NCI-H1436 (cell line): Measurements from ENCODE around the gene PRR15L.
A peak's percentile ranks its signal among the peaks of the same experiment; 100 is the strongest.
"Not testable (repeated sequence)": the region's sequence is repeated elsewhere in the genome, so short reads cannot be mapped to it uniquely, and the experiment has no call there.

Experiments
- DNase-seq: peaks from one replicate; lab custom pipeline; 2025; lab: John Stamatoyannopoulos, UW

Gene PRR15L

GRCh38 chr17:47935468-47935867, 22.2 kb downstream of the PRR15L start:
- not testable (repeated sequence) for DNase-seq

- DNase-seq, result peak; percentile 23
Measured at GRCh38 chr17:47934856-47935255, 22.8 kb downstream of the PRR15L start.

GRCh38 chr17:47931848-47932247, 25.8 kb downstream of the PRR15L start:
- DNase-seq, result no peak

GRCh38 chr17:47929218-47930000, 28.3 kb downstream of the PRR15L start:
- DNase-seq, result no peak

GRCh38 chr17:47928415-47928814, 29.3 kb downstream of the PRR15L start:
- no peak for DNase-seq

GRCh38 chr17:47927821-47928400, 29.8 kb downstream of the PRR15L start:
- DNase-seq, result no peak

- no peak for DNase-seq
Measured at GRCh38 chr17:47925678-47925988, 32.0 kb downstream of the PRR15L start.

GRCh38 chr17:47924785-47925677, 32.7 kb downstream of the PRR15L start:
- no peak for DNase-seq

- DNase-seq, result not testable (repeated sequence)
Measured at GRCh38 chr17:47919889-47920288, 37.8 kb downstream of the PRR15L start.

GRCh38 chr17:47918991-47919390, 38.7 kb downstream of the PRR15L start:
- no peak for DNase-seq

- DNase-seq, result no peak
Measured at GRCh38 chr17:47918006-47918405, 39.7 kb downstream of the PRR15L start.

GRCh38 chr17:47917581-47917980, 40.1 kb downstream of the PRR15L start:
- DNase-seq, result no peak

- DNase-seq, result no peak
Measured at GRCh38 chr17:47916489-47917208, 41.0 kb downstream of the PRR15L start.

GRCh38 chr17:47915776-47916398, 41.8 kb downstream of the PRR15L start:
- no peak for DNase-seq

GRCh38 chr17:47914306-47914948, 43.3 kb downstream of the PRR15L start:
- no peak for DNase-seq

GRCh38 chr17:47913050-47913449, 44.6 kb downstream of the PRR15L start:
- DNase-seq, result no peak

GRCh38 chr17:47907932-47908562, 49.6 kb downstream of the PRR15L start:
- DNase-seq, result no peak

- no peak for DNase-seq
Measured at GRCh38 chr17:47906443-47906842, 51.2 kb downstream of the PRR15L start.

- DNase-seq, result no peak
Measured at GRCh38 chr17:47905221-47905733, 52.4 kb downstream of the PRR15L start.

- no peak for DNase-seq
Measured at GRCh38 chr17:47902039-47902744, 55.5 kb downstream of the PRR15L start.
